SK-N-SH (cell line): Measurements from ENCODE around the gene CRLF1. TPM values are rescaled to one million over a fixed set of nuclear protein-coding genes. Genes with fewer than 3 reads are reported as not detected.

Source experiments
- CTCF ChIA-PET: fragments of 300-600, 350-600 bp; formaldehyde crosslinking; extraction: SDS; loops from one replicate; lab custom pipeline; 2021; lab: Yijun Ruan, JAX
- POLR2A ChIA-PET: fragments of 350-600 bp; sonication (Branson Sonifier 250); formaldehyde crosslinking; extraction: SDS; loops from one replicate; lab custom pipeline; 2020; ENCODE audit warnings: antibody characterized with exemption, inconsistent platforms; lab: Yijun Ruan, JAX
- DNase-seq: peaks from one replicate; pipeline ENCODE4 v3.0.0; 2012
- H2AFZ ChIP-seq: fragments of 200-600 bp; sonication (generic); 2 replicates; pipeline ENCODE4 v1.8.1; 2016; ENCODE audit warnings: antibody characterized with exemption, mild to moderate bottlenecking, low read depth
- H3F3A ChIP-seq: fragments of 200-600 bp; sonication (generic); replicated peaks from 2 replicates; pipeline ENCODE3; 2016; ENCODE audit warnings: antibody characterized with exemption, mild to moderate bottlenecking; ENCODE audit not compliant: insufficient read depth
- H3K27ac ChIP-seq, 2 experiments: fragments of 200-500 bp in 1 of 2; fragments of 200-600 bp in 1 of 2; sonication (Bioruptor generic) in 1 of 2; sonication (generic), shearing (Covaris generic) in 1 of 2; 2 replicates each; pipeline versions ENCODE4 v1.5.1 to v1.6.1; 2014 to 2016; ENCODE audit warnings: low read depth in 2 of 2, inconsistent platforms in 1 of 2, low read length in 1 of 2, mild to moderate bottlenecking in 1 of 2, mixed read lengths in 1 of 2
- H3K27me3 ChIP-seq: fragments of 200-600 bp; sonication (generic), shearing (Covaris generic); 2 replicates; pipeline ENCODE4 v1.6.1; 2016; ENCODE audit warnings: mixed run types; ENCODE audit not compliant: insufficient read depth
- H3K36me3 ChIP-seq, 2 experiments: fragments of 200-500 bp in 1 of 2; fragments of 200-600 bp in 1 of 2; sonication (Bioruptor generic) in 1 of 2; sonication (generic) in 1 of 2; replicated peaks in 1 of 2; 2 replicates each; pipeline versions ENCODE3 to v1.5.1; 2014 to 2016; ENCODE audit warnings: low read length in 1 of 2, mild to moderate bottlenecking in 1 of 2; ENCODE audit not compliant: insufficient read depth in 2 of 2, control insufficient read depth in 1 of 2
- H3K4me1 ChIP-seq, 2 experiments: fragments of 200-500 bp in 1 of 2; fragments of 200-600 bp in 1 of 2; sonication (Bioruptor generic) in 1 of 2; sonication (generic), shearing (Covaris generic) in 1 of 2; 2 replicates each; pipeline versions ENCODE4 v1.5.1 to v1.6.1; 2014 to 2016; ENCODE audit warnings: low read depth in 1 of 2, low read length in 1 of 2, mixed run types in 1 of 2; ENCODE audit not compliant: insufficient read depth in 2 of 2, control insufficient read depth in 1 of 2
- H3K4me2 ChIP-seq: fragments of 200-600 bp; sonication (generic), shearing (Covaris generic); 2 replicates; pipeline ENCODE4 v1.6.1; 2017; ENCODE audit warnings: mixed run types
- H3K4me3 ChIP-seq, 2 experiments: fragments of 200-500 bp in 1 of 2; fragments of 200-600 bp in 1 of 2; sonication (Bioruptor generic) in 1 of 2; sonication (generic), shearing (Covaris generic) in 1 of 2; 2 replicates each; pipeline versions ENCODE4 v1.5.1 to v1.8.1; 2014 to 2016; ENCODE audit warnings: low read depth in 2 of 2, inconsistent platforms in 1 of 2, low read length in 1 of 2, mild to moderate bottlenecking in 1 of 2, mixed read lengths in 1 of 2, moderate library complexity in 1 of 2
- H3K79me2 ChIP-seq: fragments of 200-600 bp; sonication (generic); 2 replicates; pipeline ENCODE4 v1.8.1; 2017; ENCODE audit warnings: mild to moderate bottlenecking; ENCODE audit not compliant: insufficient read depth
- H3K9ac ChIP-seq: fragments of 200-600 bp; sonication (generic); 2 replicates; pipeline ENCODE4 v1.6.1; 2017; ENCODE audit warnings: mixed run types
- H3K9me2 ChIP-seq: fragments of 200-600 bp; sonication (generic); 2 replicates; pipeline ENCODE4 v1.6.1; 2017; ENCODE audit warnings: mixed run types
- H3K9me3 ChIP-seq: fragments of 200-600 bp; sonication (generic); 2 replicates; pipeline ENCODE4 v1.6.1; 2017; ENCODE audit warnings: mixed run types, mild to moderate bottlenecking, moderate library complexity
- H4K20me1 ChIP-seq: fragments of 200-600 bp; sonication (generic); 2 replicates; pipeline ENCODE4 v1.6.1; 2017; ENCODE audit warnings: mild to moderate bottlenecking, mixed run types; ENCODE audit not compliant: insufficient read depth
- ELF1 ChIP-seq: IDR thresholded peaks from 2 replicates; pipeline ENCODE4 v1.4.0; 2012
- EP300 ChIP-seq, 2 experiments: IDR thresholded peaks; 2 replicates each; pipeline versions ENCODE4 v1.4.0 to v1.6.1; 2012; ENCODE audit warnings: borderline replicate concordance in 1 of 2, low read depth in 1 of 2, low read length in 1 of 2
- JUND ChIP-seq: IDR thresholded peaks from 2 replicates; pipeline ENCODE4 v1.4.0; 2012
- MXI1 ChIP-seq: IDR thresholded peaks from 2 replicates; pipeline ENCODE4 v1.6.1; 2012; ENCODE audit warnings: mild to moderate bottlenecking, low read depth, low read length, improper control_type of control experiment
- NFIC ChIP-seq: IDR thresholded peaks from 2 replicates; pipeline ENCODE4 v1.4.0; 2012; ENCODE audit warnings: borderline replicate concordance
- NRF1 ChIP-seq: IDR thresholded peaks from 2 replicates; pipeline ENCODE4 v1.6.1; 2012; ENCODE audit warnings: low read depth, mild to moderate bottlenecking, low read length
- RAD21 ChIP-seq: IDR thresholded peaks from 2 replicates; pipeline ENCODE4 v1.6.1; 2012; ENCODE audit warnings: mild to moderate bottlenecking, low read length
- SIN3A ChIP-seq: IDR thresholded peaks from 2 replicates; pipeline ENCODE4 v1.6.1; 2012; ENCODE audit warnings: low read depth, mild to moderate bottlenecking, low read length, moderate library complexity, borderline replicate concordance
- SMC3 ChIP-seq: IDR thresholded peaks from 2 replicates; pipeline ENCODE4 v1.6.1; 2012; ENCODE audit warnings: low read depth, low read length, improper control_type of control experiment
- TAF1 ChIP-seq: IDR thresholded peaks from 2 replicates; pipeline ENCODE4 v1.6.1; 2012; ENCODE audit warnings: low read depth, mild to moderate bottlenecking, low read length, moderate library complexity, borderline replicate concordance
- YY1 ChIP-seq: IDR thresholded peaks from 2 replicates; pipeline ENCODE4 v1.4.0; 2012; ENCODE audit warnings: low read depth, mild to moderate bottlenecking
- WGBS: methylation state at CpG from one replicate; pipeline ENCODE4 v1.1.6; 2017; ENCODE audit warnings: low lambda C conversion rate; 5-methylcytosine and 5-hydroxymethylcytosine counted together
- polyA plus RNA-seq, 3 experiments: library from polyadenylated mRNA; depleted of rRNA; stranded (reverse); fragments of >200 nt; gene quantifications; 2 replicates each; pipeline ENCODE4 v1.2.3, GENCODE V29; 2012
- TF ChIP-seq, protein P1 (sequence below): IDR thresholded peaks from 2 replicates; pipeline ENCODE4 v1.4.0; 2012; ENCODE audit warnings: low read depth
- TF ChIP-seq, protein P2 (sequence below): IDR thresholded peaks from 2 replicates; pipeline ENCODE4 v1.6.1; 2012; ENCODE audit warnings: mild to moderate bottlenecking, low read depth, low read length, moderate library complexity
- TF ChIP-seq, protein P3 (sequence below): IDR thresholded peaks from 2 replicates; pipeline ENCODE4 v1.4.0; 2012; ENCODE audit warnings: low read depth, borderline replicate concordance
- TF ChIP-seq, protein P4 (sequence below): IDR thresholded peaks from 2 replicates; pipeline ENCODE4 v1.4.0; 2012; ENCODE audit warnings: low read depth, borderline replicate concordance

Gene CRLF1
- polyA plus RNA-seq, 1 of the 3 experiments (the other 2 are of a cell fraction), result 0.71 TPM

DNA sequence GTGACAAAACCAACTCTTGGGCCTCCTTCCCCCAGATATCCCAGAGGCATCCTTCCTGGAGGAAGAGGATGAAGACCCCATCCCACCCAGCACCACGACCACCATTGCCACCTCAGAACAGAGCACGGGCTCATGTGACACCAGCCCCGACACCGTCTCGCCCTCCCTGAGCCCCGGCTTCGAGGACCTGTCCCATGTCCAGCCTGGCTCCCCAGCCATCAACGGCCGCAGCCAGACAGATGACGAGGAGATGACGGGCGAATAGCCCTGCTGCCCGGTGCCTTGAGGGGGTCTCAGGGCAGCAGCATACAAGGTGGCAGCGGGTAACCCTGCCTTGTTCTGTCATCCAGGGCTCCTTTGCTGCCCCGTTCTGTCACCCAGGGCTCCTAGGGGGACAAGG lies 38.2 kb downstream of the CRLF1 start:
- POLR2A ChIA-PET, result no interaction called here
- Histone ChIP-seq H2AFZ (no peak overlapping the region), H3K9ac (no peak overlapping the region), H3K9me3 (no peaks in the 10 kb centered on the region), H3K9me2 (no peaks in the 10 kb centered on the region), H3K79me2 (peaks cover 17% of the 10 kb centered on the region)
- TF ChIP-seq RAD21, result no peak
- no peak for TF ChIP-seq NFIC
- TF ChIP-seq, protein P1, sequence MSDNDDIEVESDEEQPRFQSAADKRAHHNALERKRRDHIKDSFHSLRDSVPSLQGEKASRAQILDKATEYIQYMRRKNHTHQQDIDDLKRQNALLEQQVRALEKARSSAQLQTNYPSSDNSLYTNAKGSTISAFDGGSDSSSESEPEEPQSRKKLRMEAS, result no peak
- no peak for TF ChIP-seq JUND
- TF ChIP-seq SIN3A, result no peak
- TF ChIP-seq, protein P2, sequence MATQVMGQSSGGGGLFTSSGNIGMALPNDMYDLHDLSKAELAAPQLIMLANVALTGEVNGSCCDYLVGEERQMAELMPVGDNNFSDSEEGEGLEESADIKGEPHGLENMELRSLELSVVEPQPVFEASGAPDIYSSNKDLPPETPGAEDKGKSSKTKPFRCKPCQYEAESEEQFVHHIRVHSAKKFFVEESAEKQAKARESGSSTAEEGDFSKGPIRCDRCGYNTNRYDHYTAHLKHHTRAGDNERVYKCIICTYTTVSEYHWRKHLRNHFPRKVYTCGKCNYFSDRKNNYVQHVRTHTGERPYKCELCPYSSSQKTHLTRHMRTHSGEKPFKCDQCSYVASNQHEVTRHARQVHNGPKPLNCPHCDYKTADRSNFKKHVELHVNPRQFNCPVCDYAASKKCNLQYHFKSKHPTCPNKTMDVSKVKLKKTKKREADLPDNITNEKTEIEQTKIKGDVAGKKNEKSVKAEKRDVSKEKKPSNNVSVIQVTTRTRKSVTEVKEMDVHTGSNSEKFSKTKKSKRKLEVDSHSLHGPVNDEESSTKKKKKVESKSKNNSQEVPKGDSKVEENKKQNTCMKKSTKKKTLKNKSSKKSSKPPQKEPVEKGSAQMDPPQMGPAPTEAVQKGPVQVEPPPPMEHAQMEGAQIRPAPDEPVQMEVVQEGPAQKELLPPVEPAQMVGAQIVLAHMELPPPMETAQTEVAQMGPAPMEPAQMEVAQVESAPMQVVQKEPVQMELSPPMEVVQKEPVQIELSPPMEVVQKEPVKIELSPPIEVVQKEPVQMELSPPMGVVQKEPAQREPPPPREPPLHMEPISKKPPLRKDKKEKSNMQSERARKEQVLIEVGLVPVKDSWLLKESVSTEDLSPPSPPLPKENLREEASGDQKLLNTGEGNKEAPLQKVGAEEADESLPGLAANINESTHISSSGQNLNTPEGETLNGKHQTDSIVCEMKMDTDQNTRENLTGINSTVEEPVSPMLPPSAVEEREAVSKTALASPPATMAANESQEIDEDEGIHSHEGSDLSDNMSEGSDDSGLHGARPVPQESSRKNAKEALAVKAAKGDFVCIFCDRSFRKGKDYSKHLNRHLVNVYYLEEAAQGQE, result no peak
- no peak for TF ChIP-seq SMC3
- TF ChIP-seq EP300 (IDR thresholded peaks at IDR 0.05; ENCODE audit: borderline replicate concordance in 1 of 2, low read depth in 1 of 2, low read length in 1 of 2), result no peak
- no peak for TF ChIP-seq TAF1
- TF ChIP-seq MXI1, result no peak
- TF ChIP-seq ELF1, result no peak
- no peak for TF ChIP-seq YY1
- no peak for TF ChIP-seq NRF1
- TF ChIP-seq, protein P3, sequence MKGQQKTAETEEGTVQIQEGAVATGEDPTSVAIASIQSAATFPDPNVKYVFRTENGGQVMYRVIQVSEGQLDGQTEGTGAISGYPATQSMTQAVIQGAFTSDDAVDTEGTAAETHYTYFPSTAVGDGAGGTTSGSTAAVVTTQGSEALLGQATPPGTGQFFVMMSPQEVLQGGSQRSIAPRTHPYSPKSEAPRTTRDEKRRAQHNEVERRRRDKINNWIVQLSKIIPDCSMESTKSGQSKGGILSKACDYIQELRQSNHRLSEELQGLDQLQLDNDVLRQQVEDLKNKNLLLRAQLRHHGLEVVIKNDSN, result no peak
- TF ChIP-seq, protein P4, sequence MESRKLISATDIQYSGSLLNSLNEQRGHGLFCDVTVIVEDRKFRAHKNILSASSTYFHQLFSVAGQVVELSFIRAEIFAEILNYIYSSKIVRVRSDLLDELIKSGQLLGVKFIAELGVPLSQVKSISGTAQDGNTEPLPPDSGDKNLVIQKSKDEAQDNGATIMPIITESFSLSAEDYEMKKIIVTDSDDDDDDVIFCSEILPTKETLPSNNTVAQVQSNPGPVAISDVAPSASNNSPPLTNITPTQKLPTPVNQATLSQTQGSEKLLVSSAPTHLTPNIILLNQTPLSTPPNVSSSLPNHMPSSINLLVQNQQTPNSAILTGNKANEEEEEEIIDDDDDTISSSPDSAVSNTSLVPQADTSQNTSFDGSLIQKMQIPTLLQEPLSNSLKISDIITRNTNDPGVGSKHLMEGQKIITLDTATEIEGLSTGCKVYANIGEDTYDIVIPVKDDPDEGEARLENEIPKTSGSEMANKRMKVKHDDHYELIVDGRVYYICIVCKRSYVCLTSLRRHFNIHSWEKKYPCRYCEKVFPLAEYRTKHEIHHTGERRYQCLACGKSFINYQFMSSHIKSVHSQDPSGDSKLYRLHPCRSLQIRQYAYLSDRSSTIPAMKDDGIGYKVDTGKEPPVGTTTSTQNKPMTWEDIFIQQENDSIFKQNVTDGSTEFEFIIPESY, result no peak
- TF ChIP-seq, all 33 proteins: peak for 0
- Histone ChIP-seq H3K36me3 (peaks cover 17 to 35% of the 10 kb centered on the region in 2 experiments), H3K4me2 (no peak overlapping the region), H3K27ac (no peak overlapping the region), H3K4me1 (peaks cover 5 to 13% of the 10 kb centered on the region in 2 experiments; a peak in 3 of 4 replicates), H3K4me3 (no peak overlapping the region), H3K27me3 (no peaks in the 10 kb centered on the region), H4K20me1 (peaks cover 14% of the 10 kb centered on the region), H3F3A (peaks cover 17% of the 10 kb centered on the region)
- CTCF ChIA-PET, result interaction anchor here (1.0 kb wide), 1 partner anchor 21 kb away, joined by 4 read pairs; no protein-coding TSS in a partner anchor
- DNase-seq, result no peak
- WGBS, result 92% methylated on average over 11 of the region's 15 CpGs
